ENCODE results near the gene TBX10. TPM values are rescaled to one million over a fixed set of nuclear protein-coding genes. Genes with fewer than 3 reads are reported as not detected.
"Not testable (repeated sequence)": the region's sequence is repeated elsewhere in the genome, so short reads cannot be mapped to it uniquely, and the experiment has no call there.

TBX10 gene
- total RNA-seq, 1 donor from 2014 or later = not detected

- no peak for DNase-seq
These were observed 24.6 kb upstream of the TBX10 start for GRCh38 chr11:67664213-67664585.

GRCh38 chr11:67663532-67664212 lies 24.1 kb upstream of the TBX10 start:
- DNase-seq = no peak

- no peak for DNase-seq
These were observed 23.4 kb upstream of the TBX10 start for GRCh38 chr11:67662835-67663531.

GRCh38 chr11:67662142-67662834 lies 22.7 kb upstream of the TBX10 start:
- no peak for DNase-seq

GRCh38 chr11:67660752-67661151 lies 21.2 kb upstream of the TBX10 start:
- not testable (repeated sequence) for DNase-seq

GRCh38 chr11:67659651-67660165 lies 20.1 kb upstream of the TBX10 start:
- DNase-seq = not testable (repeated sequence)

- no peak for DNase-seq
These were observed 17.7 kb upstream of the TBX10 start for GRCh38 chr11:67657300-67657699.

GRCh38 chr11:67656278-67656922 lies 16.8 kb upstream of the TBX10 start:
- no peak for DNase-seq

GRCh38 chr11:67654225-67654624 lies 14.7 kb upstream of the TBX10 start:
- no peak for DNase-seq

- no peak for DNase-seq
These were observed 13.6 kb upstream of the TBX10 start for GRCh38 chr11:67652965-67653845.

GRCh38 chr11:67651976-67652781 lies 12.6 kb upstream of the TBX10 start:
- DNase-seq = no peak

GRCh38 chr11:67649634-67650510 lies 10.3 kb upstream of the TBX10 start:
- DNase-seq = no peak

- no peak for DNase-seq
These were observed 9.4 kb upstream of the TBX10 start for GRCh38 chr11:67648796-67649613.

GRCh38 chr11:67648140-67648795 lies 8.7 kb upstream of the TBX10 start:
- DNase-seq = no peak

- DNase-seq = no peak
These were observed 7.9 kb upstream of the TBX10 start for GRCh38 chr11:67647471-67647870.

GRCh38 chr11:67646535-67647336 lies 7.2 kb upstream of the TBX10 start:
- no peak for DNase-seq
